ENCODE data around the gene SP2.

SP2 gene

GRCh38 chr17:47889734-47890529, 6.1 kb upstream of the SP2 start:
- peak; percentile 71 for DNase-seq (ENCODE audit: low read depth)

- no peak for DNase-seq (ENCODE audit: low read depth)
Observed at GRCh38 chr17:47891545-47892088, 4.4 kb upstream of the SP2 start.

GRCh38 chr17:47894498-47895346, 1.3 kb upstream of the SP2 start:
- no peak for DNase-seq (ENCODE audit: low read depth)

GRCh38 chr17:47895347-47895855, 635 bp upstream of the SP2 start:
- peak; percentile 28 for DNase-seq (ENCODE audit: low read depth)

GRCh38 chr17:47896672-47897490, 845 bp downstream of the SP2 start:
- DNase-seq (ENCODE audit: low read depth): peak; percentile 23

GRCh38 chr17:47897561-47897960, 1.5 kb downstream of the SP2 start:
- DNase-seq (ENCODE audit: low read depth): no peak

GRCh38 chr17:47898241-47898640, 2.2 kb downstream of the SP2 start:
- DNase-seq (ENCODE audit: low read depth): no peak

GRCh38 chr17:47899643-47900042, 3.6 kb downstream of the SP2 start:
- no peak for DNase-seq (ENCODE audit: low read depth)

- DNase-seq (ENCODE audit: low read depth): no peak
Observed at GRCh38 chr17:47901423-47901822, 5.4 kb downstream of the SP2 start.

GRCh38 chr17:47902039-47902744, 6.2 kb downstream of the SP2 start:
- no peak for DNase-seq (ENCODE audit: low read depth)

GRCh38 chr17:47905221-47905733, 9.2 kb downstream of the SP2 start:
- peak; percentile 81 for DNase-seq (ENCODE audit: low read depth)

- no peak for DNase-seq (ENCODE audit: low read depth)
Observed at GRCh38 chr17:47906443-47906842, 10.4 kb downstream of the SP2 start.

- DNase-seq (ENCODE audit: low read depth): no peak
Observed at GRCh38 chr17:47907932-47908562, 12.0 kb downstream of the SP2 start.

- no peak for DNase-seq (ENCODE audit: low read depth)
Observed at GRCh38 chr17:47913050-47913449, 17.0 kb downstream of the SP2 start.

GRCh38 chr17:47914306-47914948, 18.4 kb downstream of the SP2 start:
- DNase-seq (ENCODE audit: low read depth): no peak

- DNase-seq (ENCODE audit: low read depth): no peak
Observed at GRCh38 chr17:47915776-47916398, 19.9 kb downstream of the SP2 start.

GRCh38 chr17:47916489-47917208, 20.6 kb downstream of the SP2 start:
- no peak for DNase-seq (ENCODE audit: low read depth)

- DNase-seq (ENCODE audit: low read depth): no peak
Observed at GRCh38 chr17:47917581-47917980, 21.5 kb downstream of the SP2 start.

GRCh38 chr17:47918006-47918405, 22.0 kb downstream of the SP2 start:
- DNase-seq (ENCODE audit: low read depth): peak; percentile 57

Data from iris pigment epithelial cell (primary cell).